ENCODE data around the gene RBP7. TPM values are rescaled to one million over a fixed set of nuclear protein-coding genes. Genes with fewer than 3 reads are reported as not detected.

The RBP7 gene
- polyA plus RNA-seq, 1 experiment = 0.50 TPM

DNA sequence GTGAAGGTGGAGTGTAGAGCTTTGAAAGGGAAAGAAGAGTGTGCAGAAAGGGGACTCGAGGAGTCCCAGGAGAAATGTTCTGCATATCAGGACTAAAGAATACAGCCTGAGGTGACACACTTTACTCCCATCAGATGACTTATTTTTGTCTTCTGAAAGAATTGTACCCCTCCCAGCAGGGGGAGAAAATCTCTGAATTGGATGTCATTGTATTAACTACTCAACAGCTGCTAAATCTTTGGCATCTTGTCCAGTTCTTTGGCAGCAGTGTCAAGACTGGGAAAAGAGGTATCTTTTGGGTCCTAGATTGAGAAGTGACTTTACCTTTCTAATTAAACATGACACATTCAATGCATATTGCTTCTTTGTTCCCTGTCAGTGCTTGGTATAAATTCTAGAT lies 54.6 kb downstream of the RBP7 start:
- Histone ChIP-seq H3K27me3 (ENCODE audit: control insufficient read depth, insufficient read depth, low read length) (no peaks in the 10 kb centered on the region), H3K4me3 (ENCODE audit: low read depth, low read length) (no peak overlapping the region), H3K36me3 (ENCODE audit: control insufficient read depth, insufficient read depth, low read length) (peaks cover 3% of the 10 kb centered on the region)
- ChIA-PET POLR2A (no interaction called here), CTCF (no interaction called here)
- TF ChIP-seq, protein P1, sequence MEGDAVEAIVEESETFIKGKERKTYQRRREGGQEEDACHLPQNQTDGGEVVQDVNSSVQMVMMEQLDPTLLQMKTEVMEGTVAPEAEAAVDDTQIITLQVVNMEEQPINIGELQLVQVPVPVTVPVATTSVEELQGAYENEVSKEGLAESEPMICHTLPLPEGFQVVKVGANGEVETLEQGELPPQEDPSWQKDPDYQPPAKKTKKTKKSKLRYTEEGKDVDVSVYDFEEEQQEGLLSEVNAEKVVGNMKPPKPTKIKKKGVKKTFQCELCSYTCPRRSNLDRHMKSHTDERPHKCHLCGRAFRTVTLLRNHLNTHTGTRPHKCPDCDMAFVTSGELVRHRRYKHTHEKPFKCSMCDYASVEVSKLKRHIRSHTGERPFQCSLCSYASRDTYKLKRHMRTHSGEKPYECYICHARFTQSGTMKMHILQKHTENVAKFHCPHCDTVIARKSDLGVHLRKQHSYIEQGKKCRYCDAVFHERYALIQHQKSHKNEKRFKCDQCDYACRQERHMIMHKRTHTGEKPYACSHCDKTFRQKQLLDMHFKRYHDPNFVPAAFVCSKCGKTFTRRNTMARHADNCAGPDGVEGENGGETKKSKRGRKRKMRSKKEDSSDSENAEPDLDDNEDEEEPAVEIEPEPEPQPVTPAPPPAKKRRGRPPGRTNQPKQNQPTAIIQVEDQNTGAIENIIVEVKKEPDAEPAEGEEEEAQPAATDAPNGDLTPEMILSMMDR (IDR thresholded peaks at IDR 0.05; ENCODE audit: insufficient read depth, low read depth, low read length) = no peak
- no peak for DNase-seq (ENCODE audit: low read depth)

DNA sequence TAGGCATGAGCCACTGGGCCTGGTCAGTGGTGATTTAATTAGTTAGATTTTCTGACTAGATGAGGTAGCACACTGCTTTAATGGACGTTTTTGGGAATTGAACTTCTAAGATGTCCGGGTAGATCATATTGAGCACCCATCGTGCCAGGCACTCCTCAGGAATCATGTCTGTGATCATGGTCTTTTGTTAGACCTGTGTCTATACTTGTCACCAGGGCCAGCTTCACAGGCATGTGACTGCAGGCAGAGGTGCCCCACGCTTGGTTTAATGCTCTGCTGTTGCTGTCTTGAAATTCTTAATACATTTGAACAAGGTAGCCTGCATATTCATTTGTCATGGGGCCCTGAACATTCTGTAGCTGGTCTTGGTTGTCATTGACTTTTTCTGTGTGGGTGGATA lies 55.3 kb downstream of the RBP7 start:
- Histone ChIP-seq H3K27me3 (ENCODE audit: control insufficient read depth, insufficient read depth, low read length) (no peaks in the 10 kb centered on the region), H3K4me3 (ENCODE audit: low read depth, low read length) (no peak overlapping the region), H3K36me3 (ENCODE audit: control insufficient read depth, insufficient read depth, low read length) (peaks cover 3% of the 10 kb centered on the region)
- TF ChIP-seq, protein P1 (IDR thresholded peaks at IDR 0.05; ENCODE audit: insufficient read depth, low read depth, low read length) = no peak
- CTCF ChIA-PET = no interaction called here
- DNase-seq (ENCODE audit: low read depth) = no peak
- POLR2A ChIA-PET = no interaction called here

DNA sequence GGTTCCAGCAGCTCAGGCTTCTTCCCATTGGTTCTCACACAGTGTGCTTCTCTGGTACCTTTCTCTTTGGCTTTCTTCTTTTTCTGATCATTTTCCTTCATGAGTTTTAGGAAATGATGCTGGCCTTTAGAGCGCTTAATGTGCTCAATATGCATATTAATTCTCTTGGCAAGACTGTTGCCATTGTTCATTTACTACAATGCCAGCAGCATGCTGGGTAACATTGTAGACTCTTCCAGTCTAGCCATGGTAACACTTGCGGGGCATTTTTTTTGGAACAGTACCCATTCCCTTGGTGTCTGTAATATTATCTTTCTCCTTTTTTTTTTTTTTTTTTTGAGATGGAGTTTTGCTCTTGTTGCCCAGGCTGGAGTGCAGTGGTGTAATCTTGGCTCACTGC lies 57.4 kb downstream of the RBP7 start:
- CTCF ChIA-PET = no interaction called here
- DNase-seq (ENCODE audit: low read depth) = no peak

DNA sequence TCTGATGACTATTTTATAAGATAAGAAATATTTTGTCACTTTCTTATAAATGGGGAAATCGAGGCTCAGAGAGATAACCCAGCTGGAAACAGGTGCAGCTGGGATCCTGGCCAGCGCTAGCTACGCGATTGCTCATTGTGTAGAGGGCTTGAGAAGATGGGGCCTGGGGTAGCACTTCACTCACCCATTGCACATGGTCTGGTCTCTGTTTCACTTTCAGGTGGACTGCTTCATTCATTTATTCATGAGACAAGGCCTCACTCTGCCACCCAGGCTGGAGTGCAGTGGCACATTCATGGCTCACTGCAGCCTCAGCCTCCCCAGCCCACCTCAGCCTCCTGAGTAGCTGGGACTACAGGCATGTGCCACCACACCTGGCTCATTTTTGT lies 59.6 kb downstream of the RBP7 start:
- peaks cover 1% of the 10 kb centered on the region; the same call in 1 of the 2 replicates for H3K36me3 ChIP-seq (ENCODE audit: control insufficient read depth, insufficient read depth, low read length)
- DNase-seq (ENCODE audit: low read depth) = no peak
- POLR2A ChIA-PET = no interaction called here
- no peak overlapping the region for H3K4me3 ChIP-seq (ENCODE audit: low read depth, low read length)
- CTCF ChIA-PET = interaction anchor here (1.7 kb wide), 1 partner anchor 106 kb away, joined by 4 read pairs; no protein-coding TSS in a partner anchor
- TF ChIP-seq, protein P1 (IDR thresholded peaks at IDR 0.05; ENCODE audit: insufficient read depth, low read depth, low read length) = no peak
- no peaks in the 10 kb centered on the region for H3K27me3 ChIP-seq (ENCODE audit: control insufficient read depth, insufficient read depth, low read length)

More for the DNA sequence above, 57.4 kb downstream of the RBP7 start:
- H3K27me3 ChIP-seq (ENCODE audit: control insufficient read depth, insufficient read depth, low read length) = no peaks in the 10 kb centered on the region
- peaks cover 4% of the 10 kb centered on the region for H3K36me3 ChIP-seq (ENCODE audit: control insufficient read depth, insufficient read depth, low read length)
- H3K4me3 ChIP-seq (ENCODE audit: low read depth, low read length) = no peak overlapping the region
- POLR2A ChIA-PET = interaction anchor here (0.7 kb wide), 1 partner anchor 320 kb away, joined by 13 read pairs; no protein-coding TSS in a partner anchor
- TF ChIP-seq, protein P1 (IDR thresholded peaks at IDR 0.05; ENCODE audit: insufficient read depth, low read depth, low read length) = no peak

DNA sequence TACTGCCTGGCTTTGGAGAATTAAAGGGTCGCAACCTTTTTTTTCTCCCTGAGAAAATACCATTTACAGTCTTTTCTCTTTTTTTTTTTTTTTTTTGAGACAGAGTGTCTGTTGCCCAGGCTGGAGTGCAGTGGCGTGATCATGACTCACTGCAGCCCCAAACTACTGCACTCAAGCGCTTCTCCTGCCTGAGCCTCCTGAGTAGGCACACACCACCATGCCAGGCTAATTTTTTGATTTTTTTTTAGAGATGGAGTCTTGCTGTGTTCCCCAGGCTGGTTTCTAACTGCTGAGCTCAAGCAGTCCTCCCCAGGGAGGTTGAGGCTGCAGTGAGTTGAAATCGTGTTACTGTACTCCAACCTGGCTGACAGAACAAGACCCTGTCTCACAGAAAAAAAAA lies 60.3 kb downstream of the RBP7 start:
- H3K27me3 ChIP-seq (ENCODE audit: control insufficient read depth, insufficient read depth, low read length) = no peaks in the 10 kb centered on the region
- DNase-seq (ENCODE audit: low read depth) = no peak
- no peak overlapping the region for H3K4me3 ChIP-seq (ENCODE audit: low read depth, low read length)
- CTCF ChIA-PET = no interaction called here
- TF ChIP-seq, protein P1 (IDR thresholded peaks at IDR 0.05; ENCODE audit: insufficient read depth, low read depth, low read length) = no peak
- POLR2A ChIA-PET = no interaction called here
- peaks cover 1% of the 10 kb centered on the region; the same call in 1 of the 2 replicates for H3K36me3 ChIP-seq (ENCODE audit: control insufficient read depth, insufficient read depth, low read length)
